Activated T-cell treated with anti-CD3 and anti-CD28 coated beads, Interleukin-2, amount 50 U/mL, for 4 hours (primary cell): ENCODE measurements around the gene PCBP3. TPM values are rescaled to one million over a fixed set of nuclear protein-coding genes. Genes with fewer than 3 reads are reported as not detected.
A peak's percentile ranks its signal among the peaks of the same experiment; 100 is the strongest.

Source experiments
- ATAC-seq, 2 donors: fragments of 200-7000 bp; cut with Tn5 transposase; one replicate each; pipeline ENCODE4 v1.10.0; 2021
- DNase-seq: peaks from one replicate; pipeline ENCODE4 v3.0.0-alpha.2; 2020
- H3K27me3 Mint-ChIP-seq: one replicate; pipeline ENCODE4 v1.8.0; 2021; ENCODE audit warnings: low read depth, mixed read lengths
- H3K36me3 Mint-ChIP-seq: one replicate; pipeline ENCODE4 v1.8.0; 2022; ENCODE audit warnings: mixed read lengths; ENCODE audit not compliant: insufficient read depth
- H3K4me1 Mint-ChIP-seq: one replicate; pipeline ENCODE4 v1.8.0; 2021; ENCODE audit warnings: low read depth, mixed read lengths
- H3K4me3 Mint-ChIP-seq: one replicate; pipeline ENCODE4 v1.8.0; 2021; ENCODE audit warnings: mild to moderate bottlenecking, moderate library complexity, mixed read lengths
- H3K9me3 Mint-ChIP-seq: one replicate; pipeline ENCODE4 v1.8.0; 2021; ENCODE audit warnings: mixed read lengths
- total RNA-seq, 3 donors: library from RNA; stranded (reverse); gene quantifications; one replicate each; pipeline ENCODE4 v1.2.1, GENCODE V29; 2021

PCBP3 gene
- total RNA-seq, 3 donors from 2014 or later: 2.7 to 5.7 (median 4.8) TPM

- Mint-ChIP-seq H3K36me3 (no peaks in the 10 kb centered on the region), H3K27me3 (no peaks in the 10 kb centered on the region), H3K9me3 (no peaks in the 10 kb centered on the region), H3K4me3 (no peak overlapping the region), H3K4me1 (peaks cover 21% of the 10 kb centered on the region)
- DNase-seq (no peak), ATAC-seq (no peak)
Measured at GRCh38 chr21:45920824-45921600, 277.5 kb downstream of the PCBP3 start.

DNA sequence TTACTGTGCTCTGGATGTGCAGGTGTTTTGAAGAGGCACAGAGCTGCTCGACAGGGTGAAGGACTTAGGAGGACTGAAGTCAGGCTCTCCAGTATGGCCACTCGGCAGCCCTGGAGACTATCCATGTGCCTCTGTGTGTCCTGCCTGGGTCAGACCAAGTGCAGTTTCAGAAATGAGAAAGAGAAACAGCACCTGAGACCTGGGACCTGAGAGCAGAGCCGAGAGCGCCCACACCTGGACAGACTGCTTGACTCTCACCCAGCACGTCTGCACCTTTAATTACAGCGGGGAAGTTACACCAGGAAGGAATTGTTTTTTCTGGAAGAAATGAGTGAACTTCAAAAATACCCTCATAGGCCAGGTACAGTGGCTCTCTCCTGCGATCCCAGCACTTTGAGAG, 278.4 kb downstream of the PCBP3 start:
- peaks cover 20% of the 10 kb centered on the region for H3K4me1 Mint-ChIP-seq
- no peaks in the 10 kb centered on the region for H3K9me3 Mint-ChIP-seq
- no peak for DNase-seq
- ATAC-seq: no peak
- no peaks in the 10 kb centered on the region for H3K27me3 Mint-ChIP-seq
- no peak overlapping the region for H3K4me3 Mint-ChIP-seq
- no peaks in the 10 kb centered on the region for H3K36me3 Mint-ChIP-seq

DNA sequence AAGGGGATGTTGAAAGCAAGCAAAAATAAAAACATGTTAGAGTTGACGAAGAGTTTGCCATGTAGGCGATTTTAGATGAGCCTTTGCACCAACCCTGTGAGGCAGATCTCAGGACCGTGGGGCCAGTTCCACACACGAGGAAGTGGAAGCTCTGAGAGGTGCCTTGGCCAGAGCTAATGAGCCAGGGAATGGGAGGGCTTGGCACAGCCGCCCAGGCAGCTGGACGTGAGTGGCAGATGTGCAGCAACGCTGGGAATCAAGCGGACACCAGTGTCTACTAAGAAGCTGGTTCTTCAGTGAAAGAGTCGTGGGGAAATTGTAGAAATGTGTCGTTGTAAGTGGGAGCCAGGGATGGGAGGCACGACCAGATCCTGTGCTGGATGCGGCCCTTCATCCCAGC, 279.1 kb downstream of the PCBP3 start:
- no peak for ATAC-seq

DNA sequence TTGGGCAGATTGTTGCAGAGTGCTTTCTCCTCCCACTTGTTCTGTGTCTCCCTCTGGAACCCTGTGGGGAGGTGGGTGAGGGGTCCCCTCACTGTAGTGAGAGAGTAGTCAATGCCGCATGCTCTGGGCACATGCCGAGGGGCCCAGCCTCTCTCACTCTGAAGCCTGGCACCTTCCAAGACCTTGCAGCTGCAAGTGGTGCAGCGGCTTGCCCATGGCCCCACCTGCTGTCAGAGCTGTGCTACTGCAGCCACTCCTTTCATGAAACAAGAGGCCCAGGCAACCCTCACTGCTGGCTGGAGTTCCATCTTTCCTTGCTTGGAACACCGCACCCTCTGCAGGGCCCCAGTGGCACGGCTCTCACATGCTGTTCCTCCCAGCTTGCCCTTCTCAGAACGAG, 279.6 kb downstream of the PCBP3 start:
- DNase-seq (peak; percentile 67), ATAC-seq (peak; percentile 85 to 90)
- Mint-ChIP-seq H3K9me3 (no peaks in the 10 kb centered on the region), H3K36me3 (no peaks in the 10 kb centered on the region), H3K4me1 (peaks cover 21% of the 10 kb centered on the region), H3K27me3 (no peaks in the 10 kb centered on the region), H3K4me3 (no peak overlapping the region)

More for the DNA sequence above, 279.1 kb downstream of the PCBP3 start:
- Mint-ChIP-seq H3K9me3 (no peaks in the 10 kb centered on the region), H3K27me3 (no peaks in the 10 kb centered on the region), H3K4me3 (no peak overlapping the region), H3K4me1 (peaks cover 21% of the 10 kb centered on the region), H3K36me3 (no peaks in the 10 kb centered on the region)
- DNase-seq: no peak

- Mint-ChIP-seq H3K4me1 (peaks cover 21% of the 10 kb centered on the region), H3K4me3 (no peak overlapping the region), H3K9me3 (no peaks in the 10 kb centered on the region), H3K27me3 (no peaks in the 10 kb centered on the region), H3K36me3 (no peaks in the 10 kb centered on the region)
- ATAC-seq (no peak), DNase-seq (no peak)
Measured at GRCh38 chr21:45926281-45926680, 282.8 kb downstream of the PCBP3 start.

- H3K36me3 Mint-ChIP-seq: no peaks in the 10 kb centered on the region
- H3K4me1 Mint-ChIP-seq: peaks cover 16% of the 10 kb centered on the region
- ATAC-seq: no peak
- no peak for DNase-seq
- no peaks in the 10 kb centered on the region for H3K27me3 Mint-ChIP-seq
- no peaks in the 10 kb centered on the region for H3K9me3 Mint-ChIP-seq
- H3K4me3 Mint-ChIP-seq: no peak overlapping the region
Measured at GRCh38 chr21:45927032-45927431, 283.5 kb downstream of the PCBP3 start.

DNA sequence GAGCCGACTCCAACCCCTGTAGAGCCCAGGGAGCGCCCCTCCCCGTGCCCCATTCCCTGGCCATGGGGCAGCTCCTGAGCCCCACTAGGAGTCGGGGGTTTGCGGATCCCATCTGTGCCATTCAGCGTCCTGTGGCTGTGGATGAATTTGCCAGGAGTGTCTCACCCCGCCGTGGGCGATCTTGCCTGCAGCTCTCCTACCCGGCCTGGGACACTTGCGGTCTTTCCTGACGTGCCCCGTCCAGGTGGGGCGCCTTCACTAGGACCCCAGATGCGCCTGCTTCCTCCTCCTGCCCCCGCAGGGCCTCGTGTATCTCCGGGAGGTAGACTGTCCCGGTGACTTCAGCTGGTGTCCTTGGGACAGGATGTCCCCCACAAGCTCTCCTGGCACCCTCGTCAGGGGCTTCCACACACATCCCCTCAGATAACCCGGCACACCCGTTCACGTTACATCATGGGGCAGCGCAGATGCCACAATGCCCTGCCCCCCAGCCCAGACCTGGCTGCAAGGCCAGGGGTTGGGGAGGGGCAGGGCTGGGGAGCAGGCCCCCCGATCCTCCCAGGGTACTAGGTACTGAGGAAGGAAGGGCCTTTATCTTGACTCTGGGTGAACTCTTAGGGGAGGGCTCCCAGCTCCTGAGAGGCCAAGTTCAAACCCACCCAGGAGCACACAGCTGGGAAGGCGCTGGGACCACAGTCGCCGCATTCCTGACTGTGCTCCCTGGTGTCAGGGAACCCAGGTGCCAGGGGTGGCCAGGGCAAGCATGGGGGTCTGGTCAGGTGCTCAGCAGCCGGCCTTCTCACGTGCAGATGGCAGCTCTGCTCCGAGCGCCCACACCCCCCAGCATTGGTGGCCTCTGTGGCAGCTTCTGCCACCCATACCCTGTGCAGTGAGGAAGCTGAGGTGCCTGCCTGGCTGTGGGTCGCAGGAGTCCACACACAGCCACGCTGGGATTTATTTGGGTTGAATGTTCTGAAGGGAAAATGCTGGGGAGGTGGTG, 284.6 kb downstream of the PCBP3 start:
- DNase-seq (no peak), ATAC-seq (no peak)
- peaks cover 2% of the 10 kb centered on the region for H3K36me3 Mint-ChIP-seq
- no peak overlapping the region for H3K4me3 Mint-ChIP-seq
- peaks cover 7% of the 10 kb centered on the region for H3K4me1 Mint-ChIP-seq
- peaks cover 5% of the 10 kb centered on the region for H3K27me3 Mint-ChIP-seq
- no peaks in the 10 kb centered on the region for H3K9me3 Mint-ChIP-seq

- DNase-seq (no peak), ATAC-seq (no peak)
- H3K4me3 Mint-ChIP-seq: no peak overlapping the region
- peaks cover 4% of the 10 kb centered on the region for H3K36me3 Mint-ChIP-seq
- peaks cover 5% of the 10 kb centered on the region for H3K27me3 Mint-ChIP-seq
- peaks cover 4% of the 10 kb centered on the region for H3K4me1 Mint-ChIP-seq
- no peaks in the 10 kb centered on the region for H3K9me3 Mint-ChIP-seq
Measured at GRCh38 chr21:45929449-45929848, 285.9 kb downstream of the PCBP3 start.

- Mint-ChIP-seq H3K27me3 (peaks cover 5% of the 10 kb centered on the region), H3K4me3 (no peak overlapping the region), H3K9me3 (no peaks in the 10 kb centered on the region), H3K36me3 (peaks cover 4% of the 10 kb centered on the region), H3K4me1 (peaks cover 4% of the 10 kb centered on the region)
- ATAC-seq: no peak
- DNase-seq: no peak
Measured at GRCh38 chr21:45930231-45930760, 286.8 kb downstream of the PCBP3 start.

- no peaks in the 10 kb centered on the region for H3K9me3 Mint-ChIP-seq
- H3K4me1 Mint-ChIP-seq: peaks cover 4% of the 10 kb centered on the region
- no peak for DNase-seq
- ATAC-seq: no peak
- H3K36me3 Mint-ChIP-seq: peaks cover 4% of the 10 kb centered on the region
- H3K27me3 Mint-ChIP-seq: peaks cover 5% of the 10 kb centered on the region
- no peak overlapping the region for H3K4me3 Mint-ChIP-seq
Measured at GRCh38 chr21:45930792-45931191, 287.3 kb downstream of the PCBP3 start.

GRCh38 chr21:45931397-45931969, 288.0 kb downstream of the PCBP3 start:
- H3K36me3 Mint-ChIP-seq: peaks cover 4% of the 10 kb centered on the region
- DNase-seq (no peak), ATAC-seq (no peak)
- peaks cover 4% of the 10 kb centered on the region for H3K4me1 Mint-ChIP-seq
- peaks cover 5% of the 10 kb centered on the region for H3K27me3 Mint-ChIP-seq
- H3K9me3 Mint-ChIP-seq: no peaks in the 10 kb centered on the region
- no peak overlapping the region for H3K4me3 Mint-ChIP-seq

GRCh38 chr21:45932922-45933502, 289.5 kb downstream of the PCBP3 start:
- DNase-seq: no peak
- Mint-ChIP-seq H3K36me3 (peaks cover 4% of the 10 kb centered on the region), H3K27me3 (peaks cover 5% of the 10 kb centered on the region), H3K9me3 (no peaks in the 10 kb centered on the region), H3K4me3 (no peak overlapping the region), H3K4me1 (no peaks in the 10 kb centered on the region)
- no peak for ATAC-seq

GRCh38 chr21:45934085-45934484, 290.6 kb downstream of the PCBP3 start:
- ATAC-seq (no peak), DNase-seq (no peak)
- Mint-ChIP-seq H3K4me1 (no peaks in the 10 kb centered on the region), H3K27me3 (peaks cover 5% of the 10 kb centered on the region), H3K4me3 (no peak overlapping the region), H3K9me3 (no peaks in the 10 kb centered on the region), H3K36me3 (peaks cover 4% of the 10 kb centered on the region)

GRCh38 chr21:45934554-45934953, 291.0 kb downstream of the PCBP3 start:
- DNase-seq (no peak), ATAC-seq (no peak)
- no peak overlapping the region for H3K4me3 Mint-ChIP-seq
- H3K9me3 Mint-ChIP-seq: no peaks in the 10 kb centered on the region
- peaks cover 5% of the 10 kb centered on the region for H3K27me3 Mint-ChIP-seq
- H3K36me3 Mint-ChIP-seq: peaks cover 4% of the 10 kb centered on the region
- no peaks in the 10 kb centered on the region for H3K4me1 Mint-ChIP-seq
